Fibroblast of lung (primary cell): Measurements from ENCODE around the gene DDX60. TPM values are rescaled to one million over a fixed set of nuclear protein-coding genes. Genes with fewer than 3 reads are reported as not detected.

Source experiments
- DNase-seq, 2 donors: peaks; one replicate each; pipeline versions ENCODE4 v3.0.0 to v3.0.0-alpha.2; 2010; ENCODE audit warnings: low read depth in 2 of 2
- H2AFZ ChIP-seq: 2 replicates; pipeline ENCODE4 v1.5.1; 2012; ENCODE audit warnings: low read length, control low read depth, inconsistent platforms
- H3K27ac ChIP-seq: 2 replicates; pipeline ENCODE4 v1.5.1; 2011; ENCODE audit warnings: low read length, control low read depth; ENCODE audit not compliant: insufficient read depth
- H3K27me3 ChIP-seq: 2 replicates; pipeline ENCODE4 v1.5.1; 2011; ENCODE audit warnings: mild to moderate bottlenecking, low read length; ENCODE audit not compliant: control insufficient read depth, insufficient read depth
- H3K36me3 ChIP-seq: 2 replicates; pipeline ENCODE4 v1.5.1; 2011; ENCODE audit warnings: low read length; ENCODE audit not compliant: control insufficient read depth, insufficient read depth
- H3K4me1 ChIP-seq: 2 replicates; pipeline ENCODE4 v1.5.1; 2011; ENCODE audit warnings: low read length; ENCODE audit not compliant: control insufficient read depth, insufficient read depth; ENCODE audit errors: extremely low read depth
- H3K4me2 ChIP-seq: 2 replicates; pipeline ENCODE4 v1.5.1; 2011; ENCODE audit warnings: low read length, control low read depth; ENCODE audit not compliant: insufficient read depth; ENCODE audit errors: extremely low read depth
- H3K4me3 ChIP-seq, 4 experiments: fragments of 200-600 bp in 1 of 4; sonication (generic) in 1 of 4; replicated peaks in 1 of 4; 2 replicates each; pipeline ENCODE4 v1.5.1; 2011 to 2016; ENCODE audit warnings: low read length in 4 of 4, low read depth in 3 of 4, mild to moderate bottlenecking in 3 of 4, control low read depth in 2 of 4, inconsistent platforms in 1 of 4, mixed read lengths in 1 of 4; ENCODE audit not compliant: insufficient read depth in 1 of 4; ENCODE audit errors: control extremely low read depth in 1 of 4
- H3K79me2 ChIP-seq: 2 replicates; pipeline ENCODE4 v1.5.1; 2012; ENCODE audit warnings: mild to moderate bottlenecking, low read length, inconsistent platforms; ENCODE audit not compliant: control insufficient read depth, insufficient read depth
- H3K9ac ChIP-seq: 2 replicates; pipeline ENCODE4 v1.5.1; 2011; ENCODE audit warnings: mild to moderate bottlenecking, low read length, control low read depth; ENCODE audit not compliant: insufficient read depth
- H3K9me3 ChIP-seq: 2 replicates; pipeline ENCODE4 v1.5.1; 2012; ENCODE audit warnings: low read depth, low read length; ENCODE audit not compliant: control insufficient read depth, insufficient read depth
- H4K20me1 ChIP-seq: 2 replicates; pipeline ENCODE4 v1.5.1; 2011; ENCODE audit warnings: low read length; ENCODE audit not compliant: control insufficient read depth, insufficient read depth; ENCODE audit errors: extremely low read depth
- EZH2 ChIP-seq: IDR thresholded peaks from 2 replicates; pipeline ENCODE4 v1.5.1; 2012; ENCODE audit warnings: low read length, control low read depth, mild to moderate bottlenecking; ENCODE audit errors: missing control alignments
- polyA plus RNA-seq, 2 donors: library from polyadenylated mRNA; depleted of rRNA in 1 of 2; stranded (reverse) in 1 of 2; unstranded in 1 of 2; fragments of >200 nt; gene quantifications; 2 replicates each; pipeline ENCODE4 v1.2.1, GENCODE V29; 2011 to 2012; ENCODE audit warnings: missing spikeins in 1 of 2
- total RNA-seq: library from RNA; depleted of rRNA; stranded (reverse); fragments of >200 nt; gene quantifications from 2 replicates; pipeline ENCODE4 v1.2.1, GENCODE V29; 2014
- TF ChIP-seq, protein P1 (sequence below), 2 donors: IDR thresholded peaks in 1 of 2; conservative IDR thresholded peaks in 1 of 2; 1 replicate in 1 of 2; 2 replicates in 1 of 2; pipeline ENCODE4 v1.5.1; 2011 to 2012; ENCODE audit warnings: low read length in 2 of 2, control low read depth in 1 of 2, inconsistent platforms in 1 of 2, low read depth in 1 of 2, mild to moderate bottlenecking in 1 of 2

The DDX60 gene
- total and polyA plus RNA-seq, 2 donors (not counting 1 experiment from before 2014, with no cell fraction given), result 12.9 to 23.1 TPM

DNA sequence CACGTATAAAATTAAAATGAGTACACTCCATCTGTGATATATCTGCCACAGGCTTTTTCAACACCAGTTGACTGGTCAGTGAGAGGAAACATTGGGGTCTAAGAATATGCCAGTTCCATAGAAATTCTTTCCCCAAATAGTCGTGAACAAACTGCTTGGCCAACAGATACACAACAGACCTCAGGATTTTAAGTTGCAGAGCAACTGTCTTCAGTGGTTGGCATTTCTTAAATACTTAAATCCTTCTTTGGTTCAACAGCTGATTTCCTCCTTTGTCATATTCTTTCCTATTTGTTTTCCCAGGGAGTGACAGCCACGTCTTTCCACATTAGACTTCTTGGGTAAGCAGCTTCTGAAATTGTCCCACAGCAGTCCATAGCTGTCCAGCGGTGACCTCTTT lies 7.0 kb upstream of the DDX60 start:
- Histone ChIP-seq H2AFZ (no peak overlapping the region), H3K27me3 (no peaks in the 10 kb centered on the region), H3K9ac (no peak overlapping the region), H3K27ac (no peak overlapping the region), H3K4me2 (no peak overlapping the region), H3K4me3 (no peak overlapping the region), H3K9me3 (no peaks in the 10 kb centered on the region), H3K36me3 (no peaks in the 10 kb centered on the region), H3K79me2 (no peaks in the 10 kb centered on the region), H4K20me1 (no peaks in the 10 kb centered on the region), H3K4me1 (no peaks in the 10 kb centered on the region)
- no peak for DNase-seq
- TF ChIP-seq EZH2, result no peak
- TF ChIP-seq, protein P1, sequence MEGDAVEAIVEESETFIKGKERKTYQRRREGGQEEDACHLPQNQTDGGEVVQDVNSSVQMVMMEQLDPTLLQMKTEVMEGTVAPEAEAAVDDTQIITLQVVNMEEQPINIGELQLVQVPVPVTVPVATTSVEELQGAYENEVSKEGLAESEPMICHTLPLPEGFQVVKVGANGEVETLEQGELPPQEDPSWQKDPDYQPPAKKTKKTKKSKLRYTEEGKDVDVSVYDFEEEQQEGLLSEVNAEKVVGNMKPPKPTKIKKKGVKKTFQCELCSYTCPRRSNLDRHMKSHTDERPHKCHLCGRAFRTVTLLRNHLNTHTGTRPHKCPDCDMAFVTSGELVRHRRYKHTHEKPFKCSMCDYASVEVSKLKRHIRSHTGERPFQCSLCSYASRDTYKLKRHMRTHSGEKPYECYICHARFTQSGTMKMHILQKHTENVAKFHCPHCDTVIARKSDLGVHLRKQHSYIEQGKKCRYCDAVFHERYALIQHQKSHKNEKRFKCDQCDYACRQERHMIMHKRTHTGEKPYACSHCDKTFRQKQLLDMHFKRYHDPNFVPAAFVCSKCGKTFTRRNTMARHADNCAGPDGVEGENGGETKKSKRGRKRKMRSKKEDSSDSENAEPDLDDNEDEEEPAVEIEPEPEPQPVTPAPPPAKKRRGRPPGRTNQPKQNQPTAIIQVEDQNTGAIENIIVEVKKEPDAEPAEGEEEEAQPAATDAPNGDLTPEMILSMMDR (conservative IDR thresholded peaks at IDR 0.05 in 1 of 2, IDR thresholded peaks at IDR 0.05 in 1 of 2; ENCODE audit: low read depth in 1 of 2, low read length in 2 of 2), result no peak

DNA sequence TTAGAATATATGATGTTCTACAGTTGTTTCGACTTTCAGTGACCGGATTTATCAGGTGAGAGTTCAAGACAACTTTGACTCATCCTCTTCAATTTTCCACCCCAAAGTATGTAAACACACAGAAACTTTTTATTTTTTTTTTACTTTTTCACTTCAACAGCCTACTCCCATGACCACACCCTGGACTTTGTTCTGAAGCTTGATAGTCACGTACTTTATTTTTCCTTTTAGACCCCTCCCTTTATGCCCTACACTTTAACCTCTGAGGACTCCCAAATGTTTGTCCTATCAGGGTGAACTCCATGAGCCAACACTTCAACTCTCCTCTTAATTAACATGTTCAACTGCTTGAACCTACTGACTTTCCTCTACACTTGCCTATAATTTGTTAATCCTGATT lies 2.5 kb upstream of the DDX60 start:
- no peaks in the 10 kb centered on the region for H3K79me2 ChIP-seq
- no peak overlapping the region for H3K4me3 ChIP-seq
- no peaks in the 10 kb centered on the region for H3K36me3 ChIP-seq
- no peak overlapping the region for H3K27ac ChIP-seq
- no peaks in the 10 kb centered on the region for H4K20me1 ChIP-seq
- H3K9me3 ChIP-seq, result no peaks in the 10 kb centered on the region
- no peak for DNase-seq
- H3K4me1 ChIP-seq, result peaks cover 4% of the 10 kb centered on the region
- H2AFZ ChIP-seq, result no peak overlapping the region
- TF ChIP-seq, protein P1 (conservative IDR thresholded peaks at IDR 0.05 in 1 of 2, IDR thresholded peaks at IDR 0.05 in 1 of 2; ENCODE audit: low read depth in 1 of 2, low read length in 2 of 2), result no peak
- TF ChIP-seq EZH2, result no peak
- no peaks in the 10 kb centered on the region for H3K27me3 ChIP-seq
- H3K9ac ChIP-seq, result no peak overlapping the region
- H3K4me2 ChIP-seq, result no peak overlapping the region

DNA sequence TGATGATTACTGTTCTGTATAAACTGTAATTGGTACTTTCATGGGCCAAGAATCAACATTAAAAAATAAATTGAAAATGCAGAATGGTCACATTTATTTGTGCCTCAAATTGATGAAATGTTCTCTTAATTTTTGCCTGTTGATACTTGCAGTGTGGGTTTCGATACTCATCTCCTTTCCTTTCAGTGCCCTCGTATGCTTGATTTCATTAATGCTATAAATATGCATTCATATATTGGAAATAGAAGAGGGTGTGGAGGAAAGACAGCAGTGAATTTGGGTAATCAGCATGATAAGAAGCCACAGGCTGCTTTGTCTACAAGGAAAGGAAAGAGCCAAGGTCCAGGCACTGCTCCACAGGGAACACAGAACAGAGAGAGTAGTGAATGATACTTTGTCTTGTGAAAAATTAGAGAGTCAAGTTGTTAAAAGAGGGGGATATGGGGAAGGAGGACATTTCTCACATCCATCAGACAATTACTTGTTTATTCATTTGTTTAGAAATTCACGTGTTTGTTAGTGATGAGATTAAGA lies 1.0 kb upstream of the DDX60 start:
- no peak overlapping the region for H3K27ac ChIP-seq
- H2AFZ ChIP-seq, result peak overlapping the region; percentile 71
- H3K79me2 ChIP-seq, result no peaks in the 10 kb centered on the region
- H4K20me1 ChIP-seq, result no peaks in the 10 kb centered on the region
- no peak for DNase-seq
- H3K27me3 ChIP-seq, result no peaks in the 10 kb centered on the region
- peak overlapping the region in 3 of 4 experiments; percentile 14 to 90 (median 76) for H3K4me3 ChIP-seq
- H3K36me3 ChIP-seq, result no peaks in the 10 kb centered on the region
- peaks cover 4% of the 10 kb centered on the region for H3K4me1 ChIP-seq
- peak overlapping the region; percentile 67 for H3K4me2 ChIP-seq
- H3K9ac ChIP-seq, result no peak overlapping the region
- TF ChIP-seq, protein P1 (conservative IDR thresholded peaks at IDR 0.05 in 1 of 2, IDR thresholded peaks at IDR 0.05 in 1 of 2; ENCODE audit: low read depth in 1 of 2, low read length in 2 of 2), result no peak
- no peak for TF ChIP-seq EZH2
- no peaks in the 10 kb centered on the region for H3K9me3 ChIP-seq
